K562 (cell line): ENCODE data around the gene LENG8. TPM values are rescaled to one million over a fixed set of nuclear protein-coding genes. Genes with fewer than 3 reads are reported as not detected.

ENCODE experiments used
- ATAC-seq: fragments of 200-7000 bp; cut with Tn5 transposase; 3 replicates; pipeline ENCODE4 v1.9.1; 2020; ENCODE audit warnings: moderate library complexity
- BruUV-seq: library from RNA; stranded (reverse); fragments of 400-500 nt; replicated peaks from 2 replicates; lab custom pipeline; 2021; lab: Mats Ljungman, UMichigan
- CTCF ChIA-PET: fragments of 300-600 bp; formaldehyde crosslinking; extraction: SDS; loops from one replicate; lab custom pipeline; 2021; ENCODE audit warnings: low intra/inter-chr PET ratio; lab: Yijun Ruan, JAX
- POLR2A ChIA-PET: fragments of 300-600, 350-650 bp; sonication (Branson Sonifier 250); formaldehyde crosslinking; extraction: SDS; loops from one replicate; lab custom pipeline; 2021; ENCODE audit warnings: antibody characterized with exemption, inconsistent platforms; lab: Yijun Ruan, JAX
- DNase-seq, 4 experiments: peaks; one replicate each; pipeline versions ENCODE4 v3.0.0 to v3.0.0-alpha.2; 2011 to 2018; ENCODE audit warnings: low spot score in 3 of 4, mixed read lengths in 3 of 4; ENCODE audit errors: extremely low read depth in 1 of 4
- FAIRE-seq: peaks from 2 replicates; lab custom pipeline; 2011; peaks lifted over from hg19 to GRCh38; lab: Jason Lieb, UNC
- H2AFZ ChIP-seq: 2 replicates; pipeline ENCODE4 v1.6.0; 2011; ENCODE audit warnings: low read depth, low read length, control low read depth, inconsistent platforms
- H3K27ac ChIP-seq: fragments of 200-600 bp; 3 replicates; pipeline ENCODE4 v1.8.0; 2011; ENCODE audit warnings: low read depth, mild to moderate bottlenecking, control low read depth, inconsistent platforms, low read length, moderate library complexity, mixed read lengths; ENCODE audit errors: extremely low read depth
- H3K27me3 ChIP-seq, 2 experiments: fragments of 300-600 bp in 1 of 2; 2 replicates in 1 of 2; 3 replicates in 1 of 2; pipeline versions ENCODE4 v1.6.0 to v1.8.0; 2011; ENCODE audit warnings: inconsistent platforms in 2 of 2, low read length in 2 of 2, mild to moderate bottlenecking in 1 of 2, mixed read lengths in 1 of 2, moderate library complexity in 1 of 2; ENCODE audit not compliant: control insufficient read depth in 2 of 2, insufficient read depth in 2 of 2
- H3K36me3 ChIP-seq: fragments of 300-600 bp; 3 replicates; pipeline ENCODE4 v1.8.0; 2011; ENCODE audit warnings: mild to moderate bottlenecking, low read length, inconsistent platforms; ENCODE audit not compliant: control insufficient read depth, insufficient read depth
- H3K4me1 ChIP-seq, 2 experiments: fragments of 200-600 bp in 1 of 2; replicated peaks in 1 of 2; 2 replicates in 1 of 2; 3 replicates in 1 of 2; pipeline versions ENCODE4 v1.5.1 to v1.8.0; 2011; ENCODE audit warnings: inconsistent platforms in 2 of 2, low read length in 2 of 2, mild to moderate bottlenecking in 1 of 2, mixed read lengths in 1 of 2, moderate library complexity in 1 of 2; ENCODE audit not compliant: control insufficient read depth in 2 of 2, insufficient read depth in 2 of 2
- H3K4me2 ChIP-seq: 2 replicates; pipeline ENCODE4 v1.6.1; 2011; ENCODE audit warnings: low read length, control low read depth, inconsistent platforms, mixed read lengths; ENCODE audit not compliant: insufficient read depth
- H3K4me3 ChIP-seq: fragments of 200-600 bp; sonication (generic), shearing (Covaris generic); 2 replicates; pipeline ENCODE4 v1.5.1; 2016; ENCODE audit warnings: control low read depth, inconsistent platforms
- H3K79me2 ChIP-seq: fragments of 200-600 bp; 3 replicates; pipeline ENCODE4 v1.8.0; 2011; ENCODE audit warnings: low read length, inconsistent platforms; ENCODE audit not compliant: control insufficient read depth, insufficient read depth
- H3K9ac ChIP-seq, 2 experiments: 2 replicates each; pipeline versions ENCODE4 v1.6.0 to v1.6.1; 2011; ENCODE audit warnings: low read depth in 2 of 2, low read length in 2 of 2, control low read depth in 1 of 2, inconsistent platforms in 1 of 2, mild to moderate bottlenecking in 1 of 2, mixed read lengths in 1 of 2; ENCODE audit not compliant: insufficient read depth in 1 of 2
- H3K9me1 ChIP-seq: one replicate; pipeline ENCODE4 v1.6.0; 2011; ENCODE audit warnings: inconsistent platforms, mild to moderate bottlenecking, low read length, moderate library complexity; ENCODE audit not compliant: control insufficient read depth, insufficient read depth
- H3K9me3 ChIP-seq: replicated peaks from 2 replicates; pipeline ENCODE4 v1.5.1; 2011; ENCODE audit warnings: low read depth, low read length, inconsistent platforms; ENCODE audit not compliant: control insufficient read depth, insufficient read depth
- H4K20me1 ChIP-seq: replicated peaks from 2 replicates; pipeline ENCODE4 v1.6.1; 2011; ENCODE audit warnings: low read length, inconsistent platforms, mixed read lengths; ENCODE audit not compliant: control insufficient read depth, insufficient read depth
- ADNP ChIP-seq: fragments of 200-800 bp; sonication (Bioruptor generic); IDR thresholded peaks from 2 replicates; pipeline ENCODE4 v1.6.1; 2016; ENCODE audit warnings: missing genetic modification characterization, missing compliant biosample characterization
- BCOR ChIP-seq: fragments of 450-650 bp; IDR thresholded peaks from 2 replicates; pipeline ENCODE4 v1.6.1; 2016
- ETV1 ChIP-seq: fragments of 450-650 bp; conservative IDR thresholded peaks from 2 replicates; pipeline ENCODE4 v1.6.1; 2016; ENCODE audit warnings: missing genetic modification characterization, control low read depth, low read depth, missing compliant biosample characterization
- HDAC1 ChIP-seq, 2 experiments: fragments of 450-650 bp; IDR thresholded peaks; 2 replicates each; pipeline ENCODE4 v1.6.1; 2016 to 2017; ENCODE audit warnings: inconsistent platforms in 1 of 2, mild to moderate bottlenecking in 1 of 2, moderate library complexity in 1 of 2
- MIER1 ChIP-seq: fragments of 450-650 bp; IDR thresholded peaks from 2 replicates; pipeline ENCODE4 v1.6.1; 2016; ENCODE audit warnings: antibody characterized with exemption, mild to moderate bottlenecking, low read depth
- NR1H2 ChIP-seq: sonication (generic); formaldehyde crosslinking; IDR thresholded peaks from 2 replicates; pipeline ENCODE4 v1.4.0; 2020; ENCODE audit warnings: mild to moderate bottlenecking, missing genetic modification reagents
- POLR3G ChIP-seq: IDR thresholded peaks from 2 replicates; pipeline ENCODE4 v1.6.1; 2011; ENCODE audit not compliant: insufficient read length, insufficient replicate concordance; ENCODE audit errors: extremely low read depth
- RBM25 ChIP-seq: fragments of 200-400 bp; formaldehyde crosslinking; IDR thresholded peaks from 2 replicates; pipeline ENCODE4 v1.6.1; 2018; ENCODE audit warnings: low read length, low read depth, moderate library complexity; ENCODE audit not compliant: severe bottlenecking
- SPI1 ChIP-seq: IDR thresholded peaks from 2 replicates; pipeline ENCODE4 v1.6.1; 2011; ENCODE audit warnings: low read depth, low read length, control low read depth, borderline replicate concordance
- THRAP3 ChIP-seq: fragments of 450-650 bp; IDR thresholded peaks from 2 replicates; pipeline ENCODE4 v1.6.1; 2016; ENCODE audit warnings: mild to moderate bottlenecking, inconsistent platforms, borderline replicate concordance
- ZBTB26 ChIP-seq: fragments of 450-650 bp; formaldehyde crosslinking; IDR thresholded peaks from 2 replicates; pipeline ENCODE4 v1.4.0; 2022; ENCODE audit warnings: missing genetic modification characterization
- ZNF717 ChIP-seq: fragments of 250-450 bp; sonication (Bioruptor Pico); IDR thresholded peaks from 2 replicates; pipeline ENCODE4 v1.5.0; 2021
- WGBS: fragments of 100-300 bp; shearing (Covaris generic); methylation state at CpG from one replicate; pipeline ENCODE4 v1.1.6; 2016; ENCODE audit warnings: low coverage, mixed read lengths; ENCODE audit not compliant: insufficient coverage; ENCODE audit errors: missing lambda C conversion rate; 5-methylcytosine and 5-hydroxymethylcytosine counted together
- in situ Hi-C: fragments of 300-500 bp; cut with MboI; formaldehyde crosslinking; loops from 4 replicates; pipeline ENCODE4 v1.15.0; 2018; ENCODE audit warnings: inconsistent platforms, mixed read lengths
- intact Hi-C: fragments of 100-400 bp; cut with micrococcal nuclease; formaldehyde crosslinking; loops from 2 replicates; pipeline ENCODE4 v1.14.2; 2022
- polyA plus RNA-seq, 8 experiments: library from polyadenylated mRNA; depleted of rRNA in 4 of 8; stranded (reverse) in 5 of 8; unstranded in 3 of 8; fragments of >200 nt; fragmentation: Nextera tagmentation in 2 of 8; fragmentation: Illumina TruSeq in 1 of 8; extraction: Ambion mirVana in 2 of 8; extraction: Trizol in 1 of 8; gene quantifications; 2 replicates each; pipeline versions ENCODE4 v1.2.1 to v1.2.3, GENCODE V29; 2011 to 2014; ENCODE audit warnings: inconsistent platforms in 1 of 8, missing spikeins in 1 of 8
- total RNA-seq, 7 experiments: library from RNA; depleted of rRNA in 6 of 7; stranded (reverse); fragments of >200 nt in 6 of 7; fragmentation: Illumina TruSeq in 2 of 7; extraction: Trizol in 2 of 7; gene quantifications; 2 replicates each; pipeline versions ENCODE4 v1.2.1 to v1.2.3, GENCODE V29; 2011 to 2021; ENCODE audit warnings: low replicate concordance in 1 of 7

The LENG8 gene
- total and polyA plus RNA-seq, 9 of the 15 experiments (the other 6 are each of a cell fraction or from before 2014, with no cell fraction given), result 0.74 to 146 (median 28.1) TPM

GRCh38 chr19:54418030-54418929 is 30.7 kb upstream of the LENG8 start (continued):
- TF ChIP-seq ZBTB26 (CRISPR knock-in tag) (0 out of 2 replicates have a peak, but pooled peaks have one; percentile 75), ZNF717 (no peak), POLR3G (no peak), NR1H2 (CRISPR knock-in tag) (no peak), THRAP3 (no peak)
- TF ChIP-seq, all 486 proteins: peak for 11

GRCh38 chr19:54418930-54419800 is 29.8 kb upstream of the LENG8 start:
- ChIA-PET CTCF (no interaction called here), POLR2A (interaction anchor here (0.6 to 1.0 kb wide), 3 partner anchors 9 to 54 kb away, joined by 3 to 5 read pairs (median 3); no protein-coding TSS in a partner anchor)
- Histone ChIP-seq H2AFZ (no peak overlapping the region), H3K27ac (no peak overlapping the region), H3K4me2 (no peak overlapping the region), H3K9me1 (no peaks in the 10 kb centered on the region), H3K36me3 (no peaks in the 10 kb centered on the region), H3K79me2 (no peaks in the 10 kb centered on the region), H3K9me3 (no peaks in the 10 kb centered on the region), H3K9ac (peak overlapping the region in 1 of 2 experiments; percentile 5; a peak in 1 of 4 replicates), H3K27me3 (peaks cover 16 to 46% of the 10 kb centered on the region in 2 experiments), H3K4me3 (no peak overlapping the region), H4K20me1 (peaks cover 9% of the 10 kb centered on the region; the same call in 1 of the 2 replicates), H3K4me1 (peaks cover 0 to 38% of the 10 kb centered on the region in 2 experiments; a peak in 3 of 5 replicates)
- BruUV-seq, result no TSS peak
- intact Hi-C loops, result no loop called here
- 16% methylated on average over 17 of the region's 26 CpGs for WGBS
- 0 out of 2 replicates have a peak, but pooled peaks have one; percentile 24 for TF ChIP-seq ADNP (tag)
- TF ChIP-seq HDAC1 (IDR thresholded peaks at IDR 0.05), result no peak
- no peak for TF ChIP-seq MIER1
- peak; percentile 60 for TF ChIP-seq RBM25
- peak; percentile 35; the same call in 1 of the 2 replicates for TF ChIP-seq ETV1
- peak; percentile 50; the same call in 1 of the 2 replicates for TF ChIP-seq BCOR
- peak; percentile 20; the same call in 1 of the 2 replicates for TF ChIP-seq SPI1
- ATAC-seq (no peak), DNase-seq (peak in 1 of 4 experiments; percentile 6), FAIRE-seq (no peak)
- in situ Hi-C loops, result no loop called here
